HEK293 (cell line): ENCODE measurements around the gene ASCL5.

Experiments used
- GLI2 ChIP-seq: fragments of 450-650 bp; formaldehyde crosslinking; IDR thresholded peaks from 2 replicates; pipeline ENCODE4; 2017; ENCODE audit warnings: missing biosample characterization, missing genetic modification characterization, low read depth, borderline replicate concordance
- KLF1 ChIP-seq: fragments of 450-650 bp; formaldehyde crosslinking; IDR thresholded peaks from 2 replicates; pipeline ENCODE4 v1.5.1; 2016; ENCODE audit warnings: missing biosample characterization, missing genetic modification characterization
- RBAK ChIP-seq: fragments of 450-650 bp; formaldehyde crosslinking; IDR thresholded peaks from 2 replicates; pipeline ENCODE4 v1.5.1; 2016; ENCODE audit warnings: missing biosample characterization, missing genetic modification characterization
- SP2 ChIP-seq: fragments of 450-650 bp; formaldehyde crosslinking; IDR thresholded peaks from 2 replicates; pipeline ENCODE4 v1.5.1; 2016; ENCODE audit warnings: missing biosample characterization, missing genetic modification characterization
- YY1 ChIP-seq: fragments of 450-650 bp; formaldehyde crosslinking; IDR thresholded peaks from 2 replicates; pipeline ENCODE4 v1.5.1; 2018; ENCODE audit warnings: missing biosample characterization, missing genetic modification characterization
- ZNF274 ChIP-seq, 2 experiments: fragments of 200-500 bp in 1 of 2; fragments of 450-650 bp in 1 of 2; sonication (Bioruptor generic) in 1 of 2; formaldehyde crosslinking in 1 of 2; IDR thresholded peaks; 2 replicates each; pipeline versions ENCODE4 v1.5.1 to v1.6.1; 2014 to 2016; ENCODE audit warnings: borderline replicate concordance in 1 of 2, inconsistent platforms in 1 of 2, low read length in 1 of 2, missing biosample characterization in 1 of 2, missing genetic modification characterization in 1 of 2
- ZNF48 ChIP-seq: fragments of 450-650 bp; formaldehyde crosslinking; IDR thresholded peaks from 2 replicates; pipeline ENCODE4 v1.5.1; 2016; ENCODE audit warnings: missing biosample characterization, missing genetic modification characterization
- TF ChIP-seq, protein P1 (sequence below): fragments of 450-650 bp; formaldehyde crosslinking; IDR thresholded peaks from 2 replicates; pipeline ENCODE4 v1.5.1; 2016; ENCODE audit warnings: missing biosample characterization, missing genetic modification characterization
- TF ChIP-seq, protein P2 (sequence below): fragments of 450-650 bp; formaldehyde crosslinking; IDR thresholded peaks from 2 replicates; pipeline ENCODE4 v1.5.1; 2016; ENCODE audit warnings: missing biosample characterization, missing genetic modification characterization, borderline replicate concordance
- TF ChIP-seq, protein P3 (sequence below): fragments of 450-650 bp; formaldehyde crosslinking; IDR thresholded peaks from 2 replicates; pipeline ENCODE4 v1.5.1; 2016; ENCODE audit warnings: missing biosample characterization, missing genetic modification characterization, low read depth

DNA sequence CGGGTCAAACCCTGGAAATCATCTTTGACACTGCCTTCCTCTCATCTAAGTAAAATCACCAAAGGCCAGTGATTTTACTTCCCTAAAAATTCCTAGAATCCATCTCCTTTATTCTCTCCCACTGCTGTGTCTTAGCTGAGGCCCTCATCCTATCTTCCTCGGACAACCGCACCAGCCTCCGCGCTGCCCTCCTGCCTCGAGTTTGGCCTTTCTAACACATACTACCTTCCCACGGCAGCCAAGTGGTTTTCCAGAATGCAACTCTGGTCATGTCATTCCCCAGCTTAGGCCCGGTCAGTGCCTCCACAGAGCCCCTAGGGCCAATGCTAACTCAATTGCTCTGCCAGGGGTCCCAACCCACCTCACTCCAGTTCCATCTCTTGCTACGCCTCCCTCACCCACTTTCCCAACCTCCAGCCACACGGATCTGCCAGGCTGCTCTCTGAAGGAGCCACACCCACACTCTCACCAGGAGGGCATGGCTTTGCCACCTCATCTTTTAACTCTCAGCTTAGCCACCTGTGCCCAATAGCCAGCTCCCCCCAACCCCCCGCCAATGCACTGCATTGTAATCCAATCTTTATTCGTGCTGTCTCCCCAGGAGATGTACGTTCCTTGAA is 20.5 kb upstream of the ASCL5 start:
- no peak for TF ChIP-seq YY1
- TF ChIP-seq GLI2 (tag by site-specific recombination) = no peak
- TF ChIP-seq, protein P1, sequence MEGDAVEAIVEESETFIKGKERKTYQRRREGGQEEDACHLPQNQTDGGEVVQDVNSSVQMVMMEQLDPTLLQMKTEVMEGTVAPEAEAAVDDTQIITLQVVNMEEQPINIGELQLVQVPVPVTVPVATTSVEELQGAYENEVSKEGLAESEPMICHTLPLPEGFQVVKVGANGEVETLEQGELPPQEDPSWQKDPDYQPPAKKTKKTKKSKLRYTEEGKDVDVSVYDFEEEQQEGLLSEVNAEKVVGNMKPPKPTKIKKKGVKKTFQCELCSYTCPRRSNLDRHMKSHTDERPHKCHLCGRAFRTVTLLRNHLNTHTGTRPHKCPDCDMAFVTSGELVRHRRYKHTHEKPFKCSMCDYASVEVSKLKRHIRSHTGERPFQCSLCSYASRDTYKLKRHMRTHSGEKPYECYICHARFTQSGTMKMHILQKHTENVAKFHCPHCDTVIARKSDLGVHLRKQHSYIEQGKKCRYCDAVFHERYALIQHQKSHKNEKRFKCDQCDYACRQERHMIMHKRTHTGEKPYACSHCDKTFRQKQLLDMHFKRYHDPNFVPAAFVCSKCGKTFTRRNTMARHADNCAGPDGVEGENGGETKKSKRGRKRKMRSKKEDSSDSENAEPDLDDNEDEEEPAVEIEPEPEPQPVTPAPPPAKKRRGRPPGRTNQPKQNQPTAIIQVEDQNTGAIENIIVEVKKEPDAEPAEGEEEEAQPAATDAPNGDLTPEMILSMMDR = no peak
- TF ChIP-seq ZNF274 (IDR thresholded peaks at IDR 0.05; ENCODE audit: low read length) = no peak
- TF ChIP-seq ZNF274 (tag by site-specific recombination; IDR thresholded peaks at IDR 0.05; ENCODE audit: borderline replicate concordance) = no peak
- TF ChIP-seq, protein P2, sequence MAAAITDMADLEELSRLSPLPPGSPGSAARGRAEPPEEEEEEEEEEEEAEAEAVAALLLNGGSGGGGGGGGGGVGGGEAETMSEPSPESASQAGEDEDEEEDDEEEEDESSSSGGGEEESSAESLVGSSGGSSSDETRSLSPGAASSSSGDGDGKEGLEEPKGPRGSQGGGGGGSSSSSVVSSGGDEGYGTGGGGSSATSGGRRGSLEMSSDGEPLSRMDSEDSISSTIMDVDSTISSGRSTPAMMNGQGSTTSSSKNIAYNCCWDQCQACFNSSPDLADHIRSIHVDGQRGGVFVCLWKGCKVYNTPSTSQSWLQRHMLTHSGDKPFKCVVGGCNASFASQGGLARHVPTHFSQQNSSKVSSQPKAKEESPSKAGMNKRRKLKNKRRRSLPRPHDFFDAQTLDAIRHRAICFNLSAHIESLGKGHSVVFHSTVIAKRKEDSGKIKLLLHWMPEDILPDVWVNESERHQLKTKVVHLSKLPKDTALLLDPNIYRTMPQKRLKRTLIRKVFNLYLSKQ (tag by site-specific recombination) = no peak
- no peak for TF ChIP-seq RBAK (tag by site-specific recombination)
- TF ChIP-seq, protein P3, sequence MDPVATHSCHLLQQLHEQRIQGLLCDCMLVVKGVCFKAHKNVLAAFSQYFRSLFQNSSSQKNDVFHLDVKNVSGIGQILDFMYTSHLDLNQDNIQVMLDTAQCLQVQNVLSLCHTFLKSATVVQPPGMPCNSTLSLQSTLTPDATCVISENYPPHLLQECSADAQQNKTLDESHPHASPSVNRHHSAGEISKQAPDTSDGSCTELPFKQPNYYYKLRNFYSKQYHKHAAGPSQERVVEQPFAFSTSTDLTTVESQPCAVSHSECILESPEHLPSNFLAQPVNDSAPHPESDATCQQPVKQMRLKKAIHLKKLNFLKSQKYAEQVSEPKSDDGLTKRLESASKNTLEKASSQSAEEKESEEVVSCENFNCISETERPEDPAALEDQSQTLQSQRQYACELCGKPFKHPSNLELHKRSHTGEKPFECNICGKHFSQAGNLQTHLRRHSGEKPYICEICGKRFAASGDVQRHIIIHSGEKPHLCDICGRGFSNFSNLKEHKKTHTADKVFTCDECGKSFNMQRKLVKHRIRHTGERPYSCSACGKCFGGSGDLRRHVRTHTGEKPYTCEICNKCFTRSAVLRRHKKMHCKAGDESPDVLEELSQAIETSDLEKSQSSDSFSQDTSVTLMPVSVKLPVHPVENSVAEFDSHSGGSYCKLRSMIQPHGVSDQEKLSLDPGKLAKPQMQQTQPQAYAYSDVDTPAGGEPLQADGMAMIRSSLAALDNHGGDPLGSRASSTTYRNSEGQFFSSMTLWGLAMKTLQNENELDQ (tag by site-specific recombination) = no peak
- TF ChIP-seq ZNF48 (tag by site-specific recombination) = no peak
- TF ChIP-seq SP2 (tag by site-specific recombination) = no peak
- TF ChIP-seq KLF1 (tag by site-specific recombination) = no peak
